HG03575 (cell line): ENCODE data around the gene AKAP12.

Experiments used
- ATAC-seq: cut with Tn5 transposase; IDR thresholded peaks from one replicate; pipeline ENCODE4 v1.9.1; 2021; ENCODE audit not compliant: unreplicated experiment, insufficient number of reproducible peaks, low FRiP score; ENCODE audit errors: extremely low read depth

Gene AKAP12

GRCh38 chr6:151275566-151275965 lies 35.8 kb downstream of the AKAP12 start:
- ATAC-seq = no peak

- no peak for ATAC-seq
Measured at GRCh38 chr6:151276112-151276740, 36.5 kb downstream of the AKAP12 start.

DNA sequence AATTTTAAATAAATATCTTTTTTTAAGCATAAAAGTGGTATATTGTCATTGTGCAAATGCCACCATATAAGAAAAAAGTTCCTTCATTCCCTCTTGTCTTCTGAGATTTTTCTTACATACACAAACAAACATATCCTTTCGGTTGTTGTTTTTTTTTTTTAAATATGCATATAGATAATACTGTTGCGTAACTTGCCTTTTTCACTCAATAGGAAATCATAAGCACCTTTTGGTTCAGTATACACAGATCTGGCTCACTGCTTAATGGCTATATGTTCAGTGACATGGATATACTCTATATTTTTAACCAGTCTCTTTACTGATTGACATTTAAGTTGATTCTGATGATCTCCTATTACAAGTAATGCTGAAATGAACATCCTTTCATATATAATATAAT lies 40.1 kb downstream of the AKAP12 start:
- no peak for ATAC-seq

DNA sequence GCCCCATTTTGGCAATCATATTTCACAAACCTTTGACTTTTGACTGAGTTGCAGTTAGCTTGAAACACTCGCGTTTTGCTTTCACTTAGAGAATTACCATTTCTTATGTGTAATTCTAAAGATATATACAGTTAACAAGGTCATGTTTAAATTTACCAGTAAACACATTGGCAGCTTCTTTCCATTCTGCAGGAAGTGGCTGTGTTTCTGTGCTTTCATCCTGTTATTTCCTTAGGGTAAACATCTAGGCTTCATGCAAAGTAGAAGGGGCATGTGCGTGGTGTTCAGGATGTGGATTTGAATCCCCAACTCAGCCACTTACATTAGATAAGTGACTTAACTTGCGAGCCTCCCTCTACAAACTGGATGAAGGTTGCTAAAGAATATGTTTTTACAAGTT lies 41.1 kb downstream of the AKAP12 start:
- no peak for ATAC-seq

DNA sequence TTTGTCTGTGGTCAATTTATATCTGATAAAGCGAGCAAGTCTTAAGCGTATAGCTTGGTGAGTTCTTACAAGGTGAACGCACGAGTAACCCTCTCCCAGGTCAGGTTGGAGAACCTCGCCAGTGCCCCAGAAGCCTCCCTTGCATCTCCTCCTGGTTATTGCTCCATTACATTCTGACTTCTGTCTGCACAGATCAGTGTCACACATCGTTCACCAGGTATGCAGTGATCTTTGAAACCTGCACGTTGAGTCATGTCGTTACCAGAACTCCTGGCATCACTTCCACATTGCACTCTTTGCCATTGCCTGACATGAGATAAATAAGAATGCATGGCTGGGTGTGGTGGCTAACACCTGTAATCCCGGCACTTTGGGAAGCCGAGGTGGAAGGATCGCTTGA lies 44.2 kb downstream of the AKAP12 start:
- no peak for ATAC-seq

DNA sequence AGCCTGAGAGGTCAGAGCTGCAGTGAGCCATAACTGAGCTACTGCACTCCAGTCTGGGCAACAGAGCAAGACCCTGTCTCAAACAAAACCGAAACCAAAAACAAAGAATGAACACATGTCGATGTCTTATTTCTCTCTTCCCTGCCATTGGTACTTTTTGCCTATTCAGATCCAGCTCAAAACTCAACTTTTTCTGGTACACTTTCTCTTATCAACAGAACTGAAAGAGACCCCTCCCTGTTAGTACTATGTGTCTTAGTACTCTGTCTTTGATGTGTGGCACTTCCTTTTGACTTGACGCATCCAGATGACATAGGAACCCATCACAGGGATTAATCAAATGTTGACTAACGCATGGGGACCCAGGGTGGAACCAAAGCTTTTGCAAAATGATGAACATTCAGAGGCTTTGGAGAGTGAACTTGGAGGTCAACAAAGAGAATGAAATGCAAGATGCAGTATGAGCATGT lies 44.8 kb downstream of the AKAP12 start:
- ATAC-seq = no peak

DNA sequence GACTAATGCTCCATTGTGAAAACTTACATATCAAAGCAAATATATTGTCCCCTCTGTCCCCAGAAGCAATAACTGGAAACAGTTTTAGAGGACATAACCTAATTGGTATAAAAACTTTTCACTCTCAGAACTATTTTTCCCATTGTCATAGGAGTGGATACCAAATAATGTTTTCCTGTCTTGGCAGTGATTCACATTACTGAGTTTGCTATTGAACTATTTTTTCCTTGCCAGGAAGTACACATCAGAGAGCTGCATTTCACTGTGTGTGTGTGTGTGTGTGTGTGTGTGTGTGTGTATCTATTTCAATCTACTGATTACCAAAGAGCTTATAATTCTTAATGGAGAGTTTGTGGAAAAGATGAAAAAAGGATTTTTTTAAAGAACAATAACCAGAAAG lies 45.4 kb downstream of the AKAP12 start:
- ATAC-seq = no peak

- ATAC-seq = no peak
Measured at GRCh38 chr6:151286214-151286613, 46.4 kb downstream of the AKAP12 start.

DNA sequence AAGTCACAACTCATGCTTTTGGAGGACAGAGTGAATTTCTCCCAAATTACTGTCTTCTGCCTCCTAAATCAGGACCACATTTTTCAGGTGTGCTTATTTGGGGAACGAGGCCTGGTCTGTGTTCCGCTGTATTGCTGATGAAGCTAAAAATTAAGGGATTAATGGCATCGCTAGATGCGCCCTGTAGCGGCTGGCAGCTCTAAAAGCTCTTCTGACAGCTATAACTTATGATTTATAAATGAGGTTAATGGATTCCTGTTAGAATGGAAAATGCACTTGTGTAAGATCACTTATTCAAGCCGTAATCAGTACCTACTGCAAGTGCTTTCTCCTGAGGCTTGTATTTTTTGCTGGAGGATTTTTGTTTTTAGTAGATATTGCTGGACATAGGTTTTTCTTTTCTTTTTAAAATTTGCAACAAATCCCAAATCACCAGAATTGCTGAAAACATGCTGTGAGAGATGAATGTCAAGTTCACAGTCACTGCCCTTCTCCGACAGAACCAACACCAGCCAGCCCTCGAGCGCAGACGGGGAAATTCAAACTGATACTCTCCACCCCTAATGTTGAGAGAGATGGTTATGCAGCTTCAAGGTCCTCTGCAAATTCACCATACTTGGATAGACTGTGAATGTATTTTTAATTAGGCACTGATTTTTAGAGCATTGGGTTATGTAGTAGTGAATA lies 49.1 kb downstream of the AKAP12 start:
- ATAC-seq = no peak

GRCh38 chr6:151289399-151290007 lies 49.7 kb downstream of the AKAP12 start:
- no peak for ATAC-seq

- no peak for ATAC-seq
Measured at GRCh38 chr6:151290877-151291721, 51.3 kb downstream of the AKAP12 start.

- ATAC-seq = no peak
Measured at GRCh38 chr6:151291722-151292059, 51.9 kb downstream of the AKAP12 start.

DNA sequence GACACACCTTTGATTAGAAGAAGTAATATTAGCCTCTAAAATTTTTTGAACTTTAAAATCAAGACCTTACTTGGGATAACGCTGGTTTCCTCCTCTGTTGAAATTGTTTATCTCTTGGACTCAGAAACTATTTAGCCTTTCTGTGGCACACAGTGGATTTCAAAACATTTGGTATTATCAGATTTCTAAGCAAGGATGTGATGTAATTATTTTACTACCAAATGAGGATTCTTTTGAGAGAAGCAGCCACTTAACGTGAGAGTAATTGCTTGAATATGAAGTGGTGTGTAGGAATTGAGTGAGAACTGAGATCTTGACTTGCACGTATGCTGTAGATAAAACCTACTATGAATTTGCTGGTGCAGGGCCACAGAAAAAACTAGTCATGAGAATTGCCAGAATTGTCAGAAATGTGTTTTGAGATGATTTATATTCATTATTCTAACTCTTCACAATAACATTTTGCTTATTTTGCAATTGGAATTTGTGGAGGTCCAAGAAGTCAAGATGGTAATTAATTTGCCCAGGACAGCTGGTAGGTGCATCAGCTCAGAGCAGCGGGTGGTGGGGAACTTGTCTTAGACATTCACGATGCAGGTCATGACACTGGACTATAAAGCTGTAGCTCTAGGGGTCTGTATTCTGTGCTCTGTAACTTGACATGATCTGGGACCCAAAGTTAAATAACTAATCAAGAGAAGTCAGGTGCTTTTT lies 53.4 kb downstream of the AKAP12 start:
- no peak for ATAC-seq

- ATAC-seq = no peak
Measured at GRCh38 chr6:151293688-151294016, 53.9 kb downstream of the AKAP12 start.

GRCh38 chr6:151294561-151295101 lies 54.9 kb downstream of the AKAP12 start:
- no peak for ATAC-seq

DNA sequence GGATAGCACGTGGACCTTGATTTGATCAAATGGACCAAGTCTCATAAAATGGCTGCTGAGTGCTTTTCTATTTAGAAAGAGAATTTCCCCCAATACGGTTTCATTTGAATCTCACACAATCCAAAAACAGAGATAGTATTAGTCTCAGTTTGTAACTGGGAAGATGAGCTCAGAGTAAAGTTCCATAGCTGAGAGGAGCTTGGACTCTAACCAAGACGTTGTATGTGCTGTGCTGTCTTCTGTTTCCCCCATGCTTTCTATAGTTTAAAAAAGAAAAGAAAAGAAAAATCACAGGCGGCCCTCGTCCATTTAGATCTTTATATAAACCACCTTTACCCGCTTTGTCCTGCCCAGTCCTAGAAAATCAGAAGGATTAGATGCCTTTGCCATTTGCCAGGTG lies 58.1 kb downstream of the AKAP12 start:
- no peak for ATAC-seq

GRCh38 chr6:151299011-151299410 lies 59.2 kb downstream of the AKAP12 start:
- no peak for ATAC-seq

DNA sequence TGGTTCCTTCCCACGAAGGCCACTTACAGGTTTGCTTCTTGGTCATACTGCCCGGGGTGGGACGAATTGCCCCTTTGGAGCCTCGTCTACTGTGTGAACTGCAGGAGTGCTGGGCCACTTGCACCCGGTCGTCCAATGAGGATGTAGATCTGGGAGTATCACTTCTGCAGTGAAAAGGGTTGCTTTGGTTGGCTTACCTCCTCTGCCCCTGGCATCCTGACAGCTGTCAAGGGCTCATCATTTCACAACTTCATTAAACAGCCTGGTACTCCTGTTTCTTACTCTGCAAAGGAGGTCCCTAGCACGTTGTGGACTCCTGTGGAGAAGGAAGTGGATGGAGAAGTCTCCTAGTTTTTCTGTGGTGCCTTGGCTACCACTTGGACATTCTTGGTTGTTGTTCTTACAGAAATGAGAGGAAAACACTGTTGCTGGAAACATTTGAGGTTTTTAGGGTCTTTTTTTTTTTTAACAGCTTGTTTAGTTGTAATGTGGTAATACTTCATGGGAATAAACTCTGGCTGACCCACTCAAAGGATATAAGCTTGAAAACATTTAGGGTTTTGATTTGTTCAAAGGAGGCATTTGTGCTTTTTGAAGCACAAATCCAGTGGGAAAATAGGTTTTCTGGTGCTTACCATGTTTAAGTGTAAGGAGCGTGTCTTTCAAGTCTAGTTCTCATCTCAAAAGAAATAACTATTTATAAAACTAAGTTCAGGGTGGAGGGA lies 60.7 kb downstream of the AKAP12 start:
- ATAC-seq = no peak
